Stimulated activated CD4-positive, alpha-beta T cell treated with anti-CD3 and anti-CD28 coated beads, Interleukin-1b, Interleukin-23, amount 100 ng/mL, for 1 hour (primary cell): ENCODE measurements around the gene BIRC2.
"Not testable (repeated sequence)": the region's sequence is repeated elsewhere in the genome, so short reads cannot be mapped to it uniquely, and the experiment has no call there.

Experiments
- DNase-seq, 2 donors: peaks; one replicate each; pipeline ENCODE4 v3.0.0-alpha.2; 2020; ENCODE audit warnings: low read depth in 2 of 2

Gene BIRC2

DNA sequence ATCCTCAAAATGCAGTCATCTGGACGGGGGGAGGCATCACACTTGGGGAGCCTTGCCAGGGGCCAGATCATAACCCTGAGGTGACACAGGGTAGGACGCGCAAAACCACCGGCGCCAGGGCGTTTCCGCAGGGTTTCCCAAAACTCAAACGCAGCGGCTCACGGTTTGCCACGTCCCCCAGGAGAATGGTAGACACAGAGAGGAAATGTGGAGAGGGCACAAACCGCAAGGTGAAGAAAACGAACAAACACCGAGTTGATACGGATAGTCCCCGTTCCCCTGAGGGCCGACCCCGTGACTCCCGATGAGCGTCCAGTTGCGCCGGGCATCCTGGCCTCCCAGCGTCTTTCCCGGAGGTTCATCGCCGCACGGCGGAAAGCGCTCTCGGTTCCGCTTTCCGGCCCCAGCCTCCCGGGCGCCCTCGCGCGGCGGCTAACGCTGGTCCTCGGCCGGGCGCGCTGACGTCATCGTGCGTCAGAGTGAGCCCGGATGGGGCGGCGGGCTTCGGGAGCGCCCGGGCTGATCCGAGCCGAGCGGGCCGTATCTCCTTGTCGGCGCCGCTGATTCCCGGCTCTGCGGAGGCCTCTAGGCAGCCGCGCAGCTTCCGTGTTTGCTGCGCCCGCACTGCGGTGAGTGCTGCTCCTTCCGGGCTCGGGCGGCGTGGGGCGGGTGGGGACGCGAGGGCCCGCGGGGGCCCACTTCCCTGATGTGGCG, at the start of gene BIRC2:
BIRC2 (plus strand) TSS at position 467 of the 714 bp plus-strand sequence. CDS start 2,641 bp downstream, outside the sequence.
- peak; percentile 86 to 94 for DNase-seq

DNA sequence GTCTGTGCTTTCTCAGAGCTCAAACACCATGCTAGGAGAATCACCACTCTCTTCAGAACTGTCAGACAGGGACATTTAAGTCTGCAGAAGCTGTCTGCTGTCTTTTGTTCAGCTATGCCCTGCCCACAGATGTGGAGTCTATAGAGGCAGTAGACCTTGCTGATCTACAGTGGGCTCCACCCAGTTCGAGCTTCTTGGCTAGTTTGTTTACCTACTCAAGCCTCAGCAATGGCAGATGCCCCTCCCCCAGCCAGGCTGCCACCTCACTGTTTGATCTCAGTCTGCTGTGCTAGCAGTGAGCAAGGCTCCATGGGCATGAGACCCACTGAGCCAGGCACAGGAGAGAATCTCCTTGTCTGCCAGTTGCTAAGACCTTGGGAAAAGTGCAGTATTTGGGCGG, 46.2 kb upstream of the BIRC2 start:
- DNase-seq: not testable (repeated sequence)

- no peak for DNase-seq
Observed at GRCh38 chr11:102302241-102302640, 44.8 kb upstream of the BIRC2 start.

DNA sequence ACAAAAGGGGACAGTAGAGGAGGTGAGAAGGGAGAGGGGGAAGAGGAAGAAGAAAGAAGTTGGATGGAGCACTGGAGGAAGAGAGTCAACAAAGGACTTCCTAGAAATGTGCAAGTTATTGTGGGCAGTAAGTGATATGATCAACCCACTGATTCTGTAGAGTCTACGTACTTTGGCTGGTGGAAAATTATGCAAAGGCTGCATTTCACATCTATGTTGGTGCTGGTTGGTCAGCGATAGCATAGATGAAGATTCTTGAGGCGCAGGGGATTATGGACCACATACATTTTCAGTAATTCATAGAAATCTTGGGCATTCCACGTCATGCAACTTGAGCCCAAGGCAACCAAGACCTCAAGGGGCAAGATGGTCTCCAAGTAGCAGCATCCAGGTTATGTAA, 42.3 kb upstream of the BIRC2 start:
- no peak for DNase-seq

- no peak for DNase-seq
Observed at GRCh38 chr11:102305352-102306047, 41.5 kb upstream of the BIRC2 start.

DNA sequence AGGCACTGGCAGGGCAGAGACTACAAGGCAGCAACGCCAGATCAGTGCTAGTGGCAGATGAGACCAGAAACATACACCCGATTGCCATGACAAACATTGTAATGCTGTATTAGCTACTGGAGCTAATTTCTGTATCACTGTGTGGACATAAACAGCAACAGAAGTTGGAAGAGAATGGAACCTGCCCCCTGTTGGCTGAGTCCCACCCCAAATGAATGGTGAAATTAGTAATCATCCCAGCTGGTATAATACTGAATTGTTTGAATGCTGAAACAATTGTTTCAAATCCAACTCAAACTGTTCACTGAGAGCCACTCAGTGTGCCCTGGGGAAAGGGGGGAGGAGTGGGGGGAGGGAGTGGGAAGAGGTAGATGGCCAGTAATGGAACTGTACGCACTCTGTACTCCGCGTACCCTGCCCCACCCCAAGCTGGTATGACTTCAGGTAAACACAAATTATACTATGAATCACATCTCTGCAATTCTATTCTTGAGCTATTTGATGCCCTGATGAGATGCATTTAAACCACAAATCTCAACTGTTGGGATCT, 40.9 kb upstream of the BIRC2 start:
- no peak for DNase-seq

DNA sequence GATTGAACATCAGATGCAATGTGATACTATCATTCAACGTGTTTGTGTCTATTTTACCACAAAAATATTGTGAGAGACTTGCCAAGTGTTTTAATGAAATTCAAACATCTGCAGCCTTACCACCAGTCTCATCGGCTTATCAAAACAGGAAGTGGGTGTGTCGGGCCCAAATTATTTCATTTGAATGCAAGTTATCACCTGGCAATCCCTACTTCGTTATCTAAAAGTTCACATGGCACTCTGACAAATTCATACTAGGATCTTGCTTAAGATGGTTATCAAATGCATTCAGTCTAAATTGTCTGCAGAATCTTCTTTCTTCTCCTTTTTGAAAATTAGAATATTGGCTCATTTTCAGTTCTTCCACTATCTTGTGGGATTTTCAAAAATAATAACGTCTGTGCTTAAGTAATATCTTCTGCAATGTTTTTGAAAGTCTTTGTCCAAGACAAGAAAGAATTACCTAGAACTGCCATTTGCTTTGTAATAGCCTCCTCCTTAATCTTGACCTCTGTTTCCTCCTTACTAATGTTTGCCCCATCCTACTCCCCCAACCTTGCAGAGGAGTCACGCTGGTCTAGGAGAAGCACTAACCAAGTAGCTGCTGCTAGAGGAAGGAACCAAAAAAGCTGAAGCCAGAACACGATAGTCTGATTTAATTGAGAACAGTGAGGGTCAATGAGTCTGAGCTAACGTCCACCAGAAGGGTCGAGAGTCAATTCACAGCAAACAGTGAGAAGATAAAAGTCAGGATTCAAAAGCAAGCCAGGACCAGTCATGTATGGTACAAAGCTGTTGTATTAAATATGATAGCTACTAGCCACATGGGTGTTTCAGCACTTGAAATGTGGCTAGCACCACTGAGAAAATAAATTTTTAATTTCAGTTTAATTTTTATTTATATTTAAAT, 39.9 kb upstream of the BIRC2 start:
- no peak for DNase-seq

- DNase-seq: no peak
Observed at GRCh38 chr11:102307727-102308038, 39.3 kb upstream of the BIRC2 start.

GRCh38 chr11:102309621-102310541, 37.1 kb upstream of the BIRC2 start:
- DNase-seq: no peak

DNA sequence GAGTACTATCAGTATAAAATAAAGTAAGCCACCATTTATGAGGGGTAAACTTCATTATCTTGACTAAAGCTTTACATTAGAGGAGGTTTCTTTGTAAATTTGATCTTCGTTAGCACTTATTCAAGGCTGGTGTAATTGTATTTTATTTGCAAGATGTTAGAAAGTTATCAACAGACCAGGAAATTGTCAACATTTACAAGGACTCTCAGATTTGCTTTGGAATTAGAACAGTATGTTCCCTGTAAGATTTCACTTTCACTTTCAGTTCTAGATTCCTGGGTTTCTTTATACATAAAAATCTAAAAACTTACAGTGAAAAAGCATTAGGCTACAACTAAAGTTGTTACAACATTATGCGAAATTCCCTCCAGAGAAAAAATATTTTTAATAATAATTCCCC, 34.3 kb upstream of the BIRC2 start:
- no peak for DNase-seq

- no peak for DNase-seq
Observed at GRCh38 chr11:102313238-102313940, 33.6 kb upstream of the BIRC2 start.

DNA sequence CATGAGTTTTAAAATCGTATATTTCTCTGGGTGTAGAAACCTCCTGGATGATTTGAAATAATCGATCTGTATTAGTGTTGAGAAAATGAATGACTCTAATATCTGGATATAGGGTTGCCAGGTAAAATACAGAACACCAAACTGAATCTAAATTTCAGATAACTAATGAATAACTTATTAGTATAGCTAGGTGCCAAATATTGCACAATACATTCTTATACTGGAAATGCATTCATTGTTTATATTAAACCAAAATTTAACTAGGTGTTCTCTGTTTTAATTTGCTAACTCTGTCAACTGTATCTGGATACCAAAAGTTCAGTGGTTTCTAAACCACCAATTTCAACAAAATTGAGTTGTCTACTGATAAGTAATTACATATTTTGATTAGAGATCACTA, 32.2 kb upstream of the BIRC2 start:
- DNase-seq: no peak

DNA sequence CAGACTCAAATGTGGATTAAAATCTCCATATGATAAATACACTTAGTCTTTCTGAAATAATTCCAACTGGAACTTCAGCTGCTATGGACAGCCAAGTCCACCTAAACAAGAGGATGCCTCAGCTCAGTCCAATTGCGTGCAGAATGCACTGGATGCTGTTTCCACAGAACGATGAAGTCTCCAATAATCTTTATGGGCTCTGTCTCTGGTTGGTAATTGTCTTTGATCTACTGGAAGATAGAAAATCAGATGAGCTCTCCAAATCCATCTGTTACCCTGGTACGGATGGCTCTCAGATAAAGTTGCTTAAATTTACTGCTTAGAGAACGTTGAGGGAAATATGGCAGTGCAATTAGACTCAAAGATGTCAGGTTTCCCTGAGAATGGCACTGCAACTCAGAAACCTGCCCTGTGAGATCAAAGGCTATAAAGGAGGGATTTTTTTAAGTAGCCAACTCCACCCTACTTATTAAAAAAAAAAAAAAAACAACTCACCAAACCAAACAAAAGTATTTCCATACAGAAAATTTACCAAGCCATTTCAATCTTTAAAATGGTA, 30.6 kb upstream of the BIRC2 start:
- DNase-seq: no peak

GRCh38 chr11:102317099-102317767, 29.8 kb upstream of the BIRC2 start, which contains the start of gene BIRC3:
BIRC3 (plus strand) TSS chr11:102317484; CDS start chr11:102324510, 7,026 bp downstream.
- DNase-seq: peak; percentile 66 to 80

DNA sequence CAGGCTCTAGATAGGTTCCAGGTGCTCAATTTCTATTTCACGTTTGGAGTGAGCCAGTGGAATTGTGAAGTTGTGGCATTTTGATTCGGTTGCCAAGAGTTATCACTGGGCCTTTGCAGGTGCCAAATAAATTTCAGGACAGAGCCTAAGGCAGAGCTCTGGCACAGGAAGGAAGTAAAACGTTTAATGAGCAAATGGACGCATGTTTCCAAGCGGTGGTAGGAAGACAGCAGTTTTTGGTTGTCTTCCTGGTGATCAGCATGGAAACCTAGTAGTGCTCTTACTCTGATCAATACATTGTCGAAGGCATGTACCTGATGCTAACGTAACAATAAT, 29.3 kb upstream of the BIRC2 start:
- no peak for DNase-seq

- DNase-seq: peak in 1 of 2 donors; percentile 35
Observed at GRCh38 chr11:102318469-102318868, 28.5 kb upstream of the BIRC2 start.

DNA sequence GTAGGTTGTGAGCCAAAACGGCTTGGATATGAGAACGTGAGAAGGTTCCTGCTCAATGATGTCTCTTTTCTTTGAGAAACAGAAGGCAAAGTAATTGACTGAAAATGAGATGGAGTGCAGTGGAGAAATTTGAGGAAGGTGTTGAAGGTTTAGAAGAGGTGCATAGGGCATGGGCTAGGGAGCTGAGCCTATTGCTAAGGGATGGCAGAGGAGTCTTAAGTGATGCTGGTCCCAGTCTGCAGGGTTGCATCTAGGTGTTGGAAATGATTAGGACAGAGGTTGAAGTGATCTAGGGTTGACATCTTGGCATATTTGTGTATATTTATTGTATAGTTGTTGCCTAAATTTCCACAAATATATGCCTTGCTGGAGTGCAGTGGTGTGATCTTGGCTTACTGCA, 27.5 kb upstream of the BIRC2 start:
- no peak for DNase-seq

DNA sequence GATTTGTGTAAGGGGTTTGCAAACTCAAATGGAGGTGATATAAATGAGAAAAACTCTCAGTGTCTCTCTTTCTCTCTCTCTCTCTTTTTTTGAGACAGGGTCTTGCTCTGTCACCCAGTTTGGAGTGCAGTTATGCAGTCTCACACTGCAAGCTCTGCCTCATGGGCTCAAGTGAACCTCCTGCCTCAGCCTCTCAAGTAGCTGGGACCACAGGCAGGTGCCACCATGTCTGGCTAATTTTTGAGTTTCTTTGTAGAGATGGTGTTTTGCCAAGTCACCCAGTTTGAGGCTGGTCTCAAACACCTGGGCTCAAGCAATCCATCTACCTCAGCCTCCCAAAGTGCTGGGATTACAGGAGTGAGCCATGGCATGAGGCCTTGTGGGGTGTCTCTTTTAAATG, 26.8 kb upstream of the BIRC2 start:
- DNase-seq: no peak

GRCh38 chr11:102320679-102321078, 26.3 kb upstream of the BIRC2 start:
- no peak for DNase-seq

DNA sequence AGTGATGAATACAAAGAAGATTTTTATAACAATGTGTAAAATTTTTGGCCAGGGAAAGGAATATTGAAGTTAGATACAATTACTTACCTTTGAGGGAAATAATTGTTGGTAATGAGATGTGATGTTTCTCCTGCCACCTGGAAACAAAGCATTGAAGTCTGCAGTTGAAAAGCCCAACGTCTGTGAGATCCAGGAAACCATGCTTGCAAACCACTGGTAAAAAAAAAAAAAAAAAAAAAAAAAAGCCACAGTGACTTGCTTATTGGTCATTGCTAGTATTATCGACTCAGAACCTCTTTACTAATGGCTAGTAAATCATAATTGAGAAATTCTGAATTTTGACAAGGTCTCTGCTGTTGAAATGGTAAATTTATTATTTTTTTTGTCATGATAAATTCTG, 24.5 kb upstream of the BIRC2 start:
- no peak for DNase-seq
